Suprapubic skin (tissue), 4 donors: ENCODE results near the gene TMEM143. TPM values are rescaled to one million over a fixed set of nuclear protein-coding genes. Genes with fewer than 3 reads are reported as not detected.

Experiments
- DNase-seq, 2 donors: peaks; one replicate each; pipeline ENCODE4 v3.0.0-alpha.2; 2019; ENCODE audit warnings: low spot score in 2 of 2
- H3K27ac ChIP-seq: fragments of 200-600 bp; sonication (generic); one replicate; pipeline ENCODE4 v1.5.1; 2019
- H3K27me3 ChIP-seq: fragments of 200-600 bp; sonication (generic); one replicate; pipeline ENCODE4 v1.5.1; 2019
- H3K36me3 ChIP-seq: fragments of 200-600 bp; sonication (generic); one replicate; pipeline ENCODE4 v1.5.1; 2019
- H3K4me1 ChIP-seq: fragments of 200-600 bp; sonication (generic); one replicate; pipeline ENCODE4 v1.5.1; 2019
- H3K4me3 ChIP-seq: fragments of 200-600 bp; sonication (generic); one replicate; pipeline ENCODE4 v1.5.1; 2019; ENCODE audit warnings: mild to moderate bottlenecking
- H3K9me3 ChIP-seq: fragments of 200-600 bp; sonication (generic); one replicate; pipeline ENCODE4 v1.5.1; 2019
- EP300 ChIP-seq: sonication (generic); formaldehyde crosslinking; IDR thresholded peaks from one replicate; pipeline ENCODE4 v1.6.1; 2017; ENCODE audit warnings: antibody characterized with exemption
- POLR2A ChIP-seq, 2 donors: fragments of 450-650 bp; IDR thresholded peaks; one replicate each; pipeline ENCODE4 v1.6.1; 2017; ENCODE audit warnings: antibody characterized with exemption in 2 of 2, mild to moderate bottlenecking in 2 of 2, moderate library complexity in 2 of 2
- POLR2AphosphoS5 ChIP-seq, 3 donors: sonication (generic); formaldehyde crosslinking; IDR thresholded peaks; one replicate each; pipeline ENCODE4 v1.6.1; 2017; ENCODE audit warnings: antibody characterized with exemption in 3 of 3
- WGBS: methylation state at CpG from one replicate; pipeline ENCODE4 v1.1.5; 2018; 5-methylcytosine and 5-hydroxymethylcytosine counted together
- total RNA-seq, 4 donors: library from RNA; depleted of rRNA; stranded (reverse); fragments of >200 nt; gene quantifications; one replicate each; pipeline ENCODE4 v1.1.0, GENCODE V29; 2016
- TF ChIP-seq, protein P1 (sequence below), 2 donors: fragments of 200-600 bp in 1 of 2; fragments of 450-650 bp in 1 of 2; sonication (generic) in 1 of 2; IDR thresholded peaks; one replicate each; pipeline ENCODE4 v1.5.1; 2016 to 2019; ENCODE audit warnings: antibody characterized with exemption in 2 of 2, mild to moderate bottlenecking in 1 of 2, moderate library complexity in 1 of 2

The TMEM143 gene
- total RNA-seq, 4 donors from 2014 or later, result 7.8 to 14.7 (median 9.3) TPM

DNA sequence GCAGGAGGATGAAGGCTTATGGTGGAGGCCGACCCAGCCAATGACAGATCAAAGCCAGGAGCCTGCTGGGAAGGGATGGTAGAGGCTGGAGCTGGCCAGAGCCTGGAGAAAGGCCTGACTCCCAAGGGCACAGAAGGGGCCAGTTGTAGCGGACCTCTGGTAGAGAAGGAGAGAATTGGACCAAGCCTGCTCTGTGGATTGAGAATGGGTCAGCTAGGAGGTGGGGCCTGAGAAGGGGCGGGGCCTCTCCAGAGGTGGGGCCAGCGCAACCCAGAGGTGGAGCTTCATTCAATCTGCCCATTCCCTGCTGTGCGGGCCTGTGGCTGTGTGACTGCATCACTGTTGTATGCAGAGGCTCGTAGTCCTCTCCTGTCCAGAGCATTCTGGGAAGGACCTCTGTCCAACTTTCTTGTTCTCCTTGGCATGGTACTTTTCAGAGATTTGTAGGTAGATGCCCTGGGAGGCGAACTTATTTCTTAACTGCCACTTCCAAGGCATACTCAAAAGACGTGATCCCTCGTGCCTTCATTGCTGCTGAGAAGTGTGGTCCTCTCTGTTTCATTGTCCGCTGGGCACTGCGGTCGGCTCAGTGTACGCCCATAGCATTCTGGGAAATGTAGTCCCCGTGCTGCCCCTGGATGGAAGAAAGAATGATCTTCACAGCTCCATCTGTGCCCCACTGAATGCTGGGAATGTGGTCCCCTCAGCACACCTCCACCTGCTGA lies 36.4 kb upstream of the TMEM143 start:
- DNase-seq, result peak in 1 of 2 donors; percentile 82

DNA sequence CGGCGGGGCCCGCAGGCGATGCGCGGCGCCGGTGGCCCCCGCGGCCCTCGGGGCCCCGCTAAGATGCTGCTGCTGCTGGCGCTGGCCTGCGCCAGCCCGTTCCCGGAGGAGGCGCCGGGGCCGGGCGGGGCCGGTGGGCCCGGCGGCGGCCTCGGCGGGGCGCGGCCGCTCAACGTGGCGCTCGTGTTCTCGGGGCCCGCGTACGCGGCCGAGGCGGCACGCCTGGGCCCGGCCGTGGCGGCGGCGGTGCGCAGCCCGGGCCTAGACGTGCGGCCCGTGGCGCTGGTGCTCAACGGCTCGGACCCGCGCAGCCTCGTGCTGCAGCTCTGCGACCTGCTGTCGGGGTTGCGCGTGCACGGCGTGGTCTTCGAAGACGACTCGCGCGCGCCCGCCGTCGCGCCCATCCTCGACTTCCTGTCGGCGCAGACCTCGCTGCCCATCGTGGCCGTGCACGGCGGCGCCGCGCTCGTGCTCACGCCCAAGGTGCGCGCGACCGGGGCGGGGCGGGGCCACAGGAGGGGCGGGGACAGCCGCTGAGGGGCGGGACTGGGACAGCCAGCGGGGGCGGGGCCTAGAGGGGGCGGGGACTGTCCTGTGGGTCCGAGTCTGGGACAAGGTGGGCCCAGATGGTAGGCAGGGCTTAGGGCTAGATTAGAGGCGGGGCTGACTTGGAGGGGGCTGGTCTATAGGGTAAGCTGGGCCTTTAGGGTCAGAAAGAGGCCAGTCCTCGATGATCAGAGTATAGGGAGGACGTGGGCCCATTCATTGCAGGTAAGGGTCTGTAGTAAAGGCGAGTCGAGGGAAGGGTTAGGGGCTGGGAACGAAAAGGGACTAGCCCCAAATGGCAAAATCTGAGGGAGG lies 34.9 kb upstream of the TMEM143 start:
- peaks cover 40% of the 10 kb centered on the region for H3K27me3 ChIP-seq
- TF ChIP-seq POLR2AphosphoS5 (IDR thresholded peaks at IDR 0.05) (no peak), POLR2A (IDR thresholded peaks at IDR 0.05) (no peak), EP300 (no peak)
- TF ChIP-seq, protein P1, sequence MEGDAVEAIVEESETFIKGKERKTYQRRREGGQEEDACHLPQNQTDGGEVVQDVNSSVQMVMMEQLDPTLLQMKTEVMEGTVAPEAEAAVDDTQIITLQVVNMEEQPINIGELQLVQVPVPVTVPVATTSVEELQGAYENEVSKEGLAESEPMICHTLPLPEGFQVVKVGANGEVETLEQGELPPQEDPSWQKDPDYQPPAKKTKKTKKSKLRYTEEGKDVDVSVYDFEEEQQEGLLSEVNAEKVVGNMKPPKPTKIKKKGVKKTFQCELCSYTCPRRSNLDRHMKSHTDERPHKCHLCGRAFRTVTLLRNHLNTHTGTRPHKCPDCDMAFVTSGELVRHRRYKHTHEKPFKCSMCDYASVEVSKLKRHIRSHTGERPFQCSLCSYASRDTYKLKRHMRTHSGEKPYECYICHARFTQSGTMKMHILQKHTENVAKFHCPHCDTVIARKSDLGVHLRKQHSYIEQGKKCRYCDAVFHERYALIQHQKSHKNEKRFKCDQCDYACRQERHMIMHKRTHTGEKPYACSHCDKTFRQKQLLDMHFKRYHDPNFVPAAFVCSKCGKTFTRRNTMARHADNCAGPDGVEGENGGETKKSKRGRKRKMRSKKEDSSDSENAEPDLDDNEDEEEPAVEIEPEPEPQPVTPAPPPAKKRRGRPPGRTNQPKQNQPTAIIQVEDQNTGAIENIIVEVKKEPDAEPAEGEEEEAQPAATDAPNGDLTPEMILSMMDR (IDR thresholded peaks at IDR 0.05), result no peak
- peaks cover 54% of the 10 kb centered on the region for H3K4me1 ChIP-seq
- H3K9me3 ChIP-seq, result no peaks in the 10 kb centered on the region
- no peaks in the 10 kb centered on the region for H3K36me3 ChIP-seq
- peak; percentile 87 to 89 for DNase-seq
- peak overlapping the region; percentile 55 for H3K4me3 ChIP-seq
- 20% methylated on average over 25 of the region's 104 CpGs for WGBS
- H3K27ac ChIP-seq, result peak overlapping the region; percentile 50

More for the DNA sequence above, 36.4 kb upstream of the TMEM143 start:
- Histone ChIP-seq H3K36me3 (no peaks in the 10 kb centered on the region), H3K27ac (no peak overlapping the region), H3K27me3 (peaks cover 25% of the 10 kb centered on the region), H3K4me1 (peaks cover 39% of the 10 kb centered on the region), H3K4me3 (no peak overlapping the region), H3K9me3 (no peaks in the 10 kb centered on the region)
- 48% methylated on average over 14 of the region's 14 CpGs for WGBS
- TF ChIP-seq POLR2AphosphoS5 (IDR thresholded peaks at IDR 0.05), result no peak
- TF ChIP-seq, protein P1 (IDR thresholded peaks at IDR 0.05), result no peak
- TF ChIP-seq POLR2A (IDR thresholded peaks at IDR 0.05), result no peak
- TF ChIP-seq EP300, result no peak

DNA sequence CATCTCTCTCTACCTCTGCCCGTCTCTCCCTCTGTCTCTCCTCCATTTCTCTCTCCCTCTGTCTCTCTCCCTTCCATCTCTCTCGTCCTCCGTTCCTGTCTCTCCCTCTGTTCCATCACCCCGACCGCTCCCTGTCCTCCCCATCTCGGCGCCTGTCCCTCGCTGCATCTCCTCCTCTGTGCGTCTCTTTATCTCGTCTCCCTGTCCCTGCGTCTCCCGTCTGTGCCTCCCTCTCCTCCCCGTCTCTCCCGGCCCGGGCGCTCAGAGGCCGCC lies 34.3 kb upstream of the TMEM143 start:
- peak overlapping the region; percentile 55 for H3K4me3 ChIP-seq
- H3K9me3 ChIP-seq, result no peaks in the 10 kb centered on the region
- H3K27me3 ChIP-seq, result peaks cover 46% of the 10 kb centered on the region
- peaks cover 59% of the 10 kb centered on the region for H3K4me1 ChIP-seq
- WGBS, result 4% methylated on average over 17 of the region's 17 CpGs
- DNase-seq, result peak in 1 of 2 donors; percentile 67
- H3K36me3 ChIP-seq, result no peaks in the 10 kb centered on the region
- H3K27ac ChIP-seq, result peak overlapping the region; percentile 50
- TF ChIP-seq POLR2A (IDR thresholded peaks at IDR 0.05) (no peak), EP300 (no peak), POLR2AphosphoS5 (IDR thresholded peaks at IDR 0.05) (no peak)
- TF ChIP-seq, protein P1 (IDR thresholded peaks at IDR 0.05), result no peak

DNA sequence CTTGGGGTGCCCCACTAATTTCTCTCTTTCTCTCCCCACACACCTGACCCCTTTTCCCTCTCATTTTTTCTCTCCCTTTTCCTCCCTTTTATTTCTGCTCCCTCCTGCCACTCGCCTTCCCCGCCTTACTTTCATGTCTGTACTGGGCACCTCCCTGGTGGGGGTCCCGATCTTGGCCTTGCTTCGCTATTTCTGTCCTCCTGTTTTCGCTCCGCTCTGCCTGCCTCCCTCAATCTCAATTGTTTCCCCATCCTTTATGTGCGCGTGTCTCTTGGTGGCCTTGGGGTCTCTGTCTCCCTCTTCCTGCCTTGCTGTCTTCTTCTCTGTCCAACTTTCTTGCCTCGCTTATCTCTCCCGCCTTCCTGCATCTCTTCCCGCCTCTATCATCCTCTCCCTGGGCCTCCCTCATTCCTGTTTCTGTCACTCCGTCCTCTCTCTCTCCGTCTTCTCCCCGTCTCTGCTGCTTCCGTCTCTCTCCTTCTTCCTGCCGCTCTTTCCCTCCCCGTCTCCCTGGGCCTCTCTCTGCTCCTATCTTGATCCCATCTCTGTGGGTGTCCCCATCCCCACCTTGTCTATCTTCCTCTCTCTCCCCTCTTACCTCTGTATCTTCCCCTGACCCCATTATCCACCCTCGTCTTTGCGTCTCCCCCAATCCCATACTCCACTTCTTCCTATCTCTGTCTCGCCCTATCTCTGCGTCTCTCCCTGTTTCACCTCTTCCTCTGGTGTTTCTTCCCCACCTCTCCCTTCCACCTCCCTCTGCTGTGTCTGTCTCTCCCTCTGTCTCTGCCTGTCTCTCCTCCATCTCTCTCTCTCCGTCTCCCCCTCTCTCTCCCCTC lies 33.7 kb upstream of the TMEM143 start:
- WGBS, result 44% methylated on average over 22 of the region's 22 CpGs
- Histone ChIP-seq H3K27me3 (peaks cover 48% of the 10 kb centered on the region), H3K4me1 (peaks cover 59% of the 10 kb centered on the region), H3K36me3 (no peaks in the 10 kb centered on the region), H3K4me3 (peak overlapping the region; percentile 55), H3K27ac (no peak overlapping the region), H3K9me3 (no peaks in the 10 kb centered on the region)
- DNase-seq, result peak in 1 of 2 donors; percentile 71
- TF ChIP-seq POLR2A (IDR thresholded peaks at IDR 0.05) (no peak), POLR2AphosphoS5 (IDR thresholded peaks at IDR 0.05) (no peak), EP300 (no peak)
- TF ChIP-seq, protein P1 (IDR thresholded peaks at IDR 0.05), result no peak
